Ramos (cell line): ENCODE results near the gene TMEM50A.
"Not testable (repeated sequence)": the region's sequence is repeated elsewhere in the genome, so short reads cannot be mapped to it uniquely, and the experiment has no call there.

ENCODE experiments used
- in situ Hi-C: fragments of 300-500 bp; cut with MboI; formaldehyde crosslinking; loops from one replicate; pipeline ENCODE4 v1.14.3; 2022; ENCODE audit warnings: low sequenced_read_pairs; ENCODE audit not compliant: unreplicated experiment

Gene TMEM50A

DNA sequence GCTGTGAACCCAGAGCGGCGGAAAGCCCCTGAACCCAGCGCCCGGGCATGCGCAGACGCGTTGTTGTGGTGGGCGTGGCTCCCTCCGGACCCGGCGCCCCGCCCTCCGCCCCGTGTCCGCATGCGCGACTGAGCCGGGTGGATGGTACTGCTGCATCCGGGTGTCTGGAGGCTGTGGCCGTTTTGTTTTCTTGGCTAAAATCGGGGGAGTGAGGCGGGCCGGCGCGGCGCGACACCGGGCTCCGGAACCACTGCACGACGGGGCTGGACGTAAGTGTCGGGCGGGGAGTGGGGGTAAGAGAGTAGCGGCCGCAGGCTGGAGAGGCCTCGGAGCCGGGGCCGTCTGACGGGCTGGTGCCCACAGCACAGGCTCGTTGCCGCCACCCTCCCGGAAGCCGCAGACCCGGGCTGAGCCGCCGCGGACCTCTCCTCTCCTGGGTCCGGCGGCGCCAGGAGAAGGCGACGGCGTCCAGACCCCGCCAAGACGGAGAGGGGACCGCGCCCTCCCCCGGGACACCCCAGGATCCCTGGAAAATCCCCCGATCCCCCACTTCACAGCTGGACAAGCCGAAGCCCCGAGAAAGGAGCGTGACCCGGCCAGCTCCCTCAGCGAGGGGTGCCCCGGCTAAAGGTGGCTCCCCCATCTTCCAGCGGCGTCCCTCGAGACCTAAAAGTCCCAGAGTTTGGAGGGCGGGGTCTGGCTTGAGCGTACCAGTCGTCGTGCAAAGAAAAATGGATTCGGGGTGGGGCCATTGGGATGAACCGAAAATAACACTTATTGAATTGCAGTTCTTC is at the start of gene TMEM50A:
Gene TMEM50A, plus strand, starts transcription at position 147 of the 794 bp plus-strand sequence. CDS start 2,153 bp downstream, outside the sequence.
- in situ Hi-C loops, result no loop called here

DNA sequence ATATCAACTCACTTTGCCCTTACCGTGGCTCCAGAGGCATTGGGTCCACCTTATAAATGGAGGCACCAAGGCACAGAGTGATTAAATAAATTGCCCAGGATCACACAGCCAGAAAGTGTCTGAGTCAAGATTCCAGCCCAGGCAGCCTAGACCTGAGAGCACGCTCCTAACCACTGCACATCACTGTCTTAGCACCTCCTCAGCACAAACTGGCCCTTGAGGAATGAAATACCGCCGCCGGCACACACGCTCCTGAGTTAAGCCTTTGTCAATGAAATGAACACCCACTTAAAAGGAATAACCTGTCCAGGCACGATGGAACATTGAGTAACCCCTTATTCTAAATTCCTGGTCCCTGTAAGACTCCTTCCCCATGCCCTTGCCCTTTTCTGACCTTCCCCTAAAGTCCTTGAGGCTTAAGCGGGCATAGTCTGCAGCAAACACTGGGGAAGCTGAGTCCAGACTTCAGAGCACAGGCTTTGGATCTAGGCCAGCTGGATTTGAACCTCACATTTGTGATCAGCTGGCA is 49.5 kb upstream of the TMEM50A start:
- in situ Hi-C loops, result loop anchor here (10.0 kb wide), 1 partner anchor 506 kb away; no protein-coding TSS in a partner anchor

DNA sequence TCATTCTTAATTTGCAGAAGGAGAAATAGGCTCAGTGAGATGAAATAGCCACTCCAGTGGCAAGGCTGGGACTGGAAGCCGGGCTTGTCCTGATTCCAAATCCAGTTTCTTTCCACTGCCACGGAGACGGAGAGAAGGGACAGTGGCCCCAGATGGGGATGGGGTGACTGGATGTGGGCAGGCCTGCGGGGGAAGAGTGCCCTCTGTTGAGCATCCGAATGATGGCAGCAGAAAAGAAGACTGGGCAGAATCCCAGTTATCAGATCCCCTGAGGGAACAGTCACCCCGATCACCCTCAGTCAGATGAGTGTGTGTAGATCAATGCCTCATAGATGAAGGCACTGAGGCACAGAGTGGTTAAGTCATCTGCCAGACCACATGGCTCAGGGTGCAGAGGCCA is 48.1 kb upstream of the TMEM50A start:
- in situ Hi-C loops, result not testable (repeated sequence)

GRCh38 chr1:25293426-25293825 is 44.7 kb upstream of the TMEM50A start:
- in situ Hi-C loops, result not testable (repeated sequence)

DNA sequence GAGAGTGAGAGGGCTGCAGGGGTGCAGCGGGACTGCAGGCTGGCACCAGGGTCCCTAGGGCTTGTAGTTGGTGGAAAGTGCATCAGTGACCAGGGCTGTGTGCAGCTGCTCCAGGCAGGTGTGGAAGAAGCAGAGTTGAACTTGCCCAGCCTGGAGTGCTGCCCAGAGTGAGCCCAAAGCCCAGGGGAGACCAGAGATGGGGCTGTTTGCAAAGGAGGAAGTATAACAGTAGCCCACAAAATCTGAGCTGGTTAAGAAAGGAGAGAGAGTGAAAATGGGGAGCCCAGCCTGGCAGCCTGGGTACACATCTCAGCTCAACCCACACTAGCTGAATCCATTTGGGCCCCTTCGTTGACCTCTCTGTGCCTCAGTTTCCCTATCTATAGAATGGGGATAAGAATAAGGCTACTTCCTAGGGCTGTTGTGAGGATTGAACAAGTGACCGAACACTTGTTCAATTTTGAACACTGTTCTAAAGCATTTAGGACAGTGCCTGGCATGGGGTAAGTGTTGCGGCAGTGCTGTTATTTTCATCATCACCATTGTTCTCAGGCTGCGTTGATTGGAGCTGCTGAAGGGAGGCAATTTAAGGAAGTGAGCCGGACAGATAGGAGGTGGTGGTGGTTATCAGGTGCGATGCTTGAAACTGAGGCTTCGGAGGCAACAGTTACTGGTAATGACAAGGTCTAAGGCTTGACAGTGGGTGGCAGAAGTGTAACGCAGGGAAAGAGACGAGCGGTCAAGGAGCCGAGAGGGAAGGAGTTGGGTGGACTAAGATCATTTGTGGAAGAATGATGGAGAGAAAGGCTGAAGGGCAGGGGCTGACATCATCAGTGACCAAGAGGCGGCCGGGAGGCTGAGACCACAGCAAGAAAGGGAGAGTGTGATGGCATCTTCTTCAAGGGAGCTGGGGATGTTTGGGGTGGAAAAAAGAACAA is 43.0 kb upstream of the TMEM50A start:
- in situ Hi-C loops, result not testable (repeated sequence)

GRCh38 chr1:25296501-25296900 is 41.6 kb upstream of the TMEM50A start:
- in situ Hi-C loops, result not testable (repeated sequence)

DNA sequence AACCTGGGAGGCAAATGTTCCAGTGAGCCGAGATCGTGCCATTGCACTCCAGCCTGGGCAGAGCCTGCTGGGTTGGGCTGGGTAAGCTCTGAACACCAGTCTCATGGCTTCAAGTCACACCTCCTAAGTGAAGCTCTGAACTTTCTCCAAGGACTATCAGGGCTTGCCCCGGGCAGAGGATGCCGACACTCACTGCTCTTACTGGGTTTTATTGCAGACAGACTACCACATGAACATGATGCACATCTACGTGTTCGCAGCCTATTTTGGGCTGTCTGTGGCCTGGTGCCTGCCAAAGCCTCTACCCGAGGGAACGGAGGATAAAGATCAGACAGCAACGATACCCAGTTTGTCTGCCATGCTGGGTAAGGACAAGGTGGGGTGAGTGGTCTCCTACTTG is 37.4 kb upstream of the TMEM50A start:
- in situ Hi-C loops, result not testable (repeated sequence)

DNA sequence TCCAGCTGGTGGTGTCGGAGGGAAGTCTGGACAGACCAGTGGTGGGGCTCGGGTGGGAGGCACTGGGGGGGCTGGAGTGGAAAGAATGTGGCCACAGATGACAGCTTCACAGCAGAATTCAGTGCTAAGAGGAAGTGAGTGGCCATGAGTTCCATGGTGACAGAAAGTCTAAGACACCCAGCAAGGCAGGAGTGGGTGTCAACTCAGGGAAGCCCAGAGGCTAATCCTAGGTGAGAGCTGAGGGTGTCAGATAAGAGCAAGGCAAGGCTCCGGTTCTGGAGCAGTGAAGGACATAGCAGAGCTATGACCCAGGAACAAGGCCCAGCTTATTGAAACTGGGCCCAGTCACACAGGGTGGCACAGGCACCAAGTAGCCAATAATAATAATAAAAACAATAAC is 35.8 kb upstream of the TMEM50A start:
- in situ Hi-C loops, result not testable (repeated sequence)

DNA sequence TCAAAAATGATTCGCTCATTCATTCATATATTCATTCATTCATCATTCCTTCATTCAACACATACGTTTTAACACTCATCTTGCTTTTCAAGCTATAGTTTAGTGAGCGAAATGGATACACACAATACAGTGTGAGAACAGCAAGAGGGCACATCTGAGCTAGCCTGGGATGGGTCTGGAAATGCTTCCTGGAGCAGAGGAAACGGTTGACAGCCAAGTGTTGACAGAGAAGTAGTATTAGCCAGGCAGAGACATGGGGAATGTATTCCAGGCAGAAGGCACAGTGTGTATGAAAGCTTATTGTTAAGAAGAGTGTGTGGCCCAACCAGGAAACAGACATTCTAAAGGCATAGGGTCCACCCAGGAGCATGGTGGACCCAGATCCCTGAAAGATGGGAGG is 33.2 kb upstream of the TMEM50A start:
- in situ Hi-C loops, result not testable (repeated sequence)

- in situ Hi-C loops, result not testable (repeated sequence)
Measured at GRCh38 chr1:25308168-25308567, 30.0 kb upstream of the TMEM50A start.

DNA sequence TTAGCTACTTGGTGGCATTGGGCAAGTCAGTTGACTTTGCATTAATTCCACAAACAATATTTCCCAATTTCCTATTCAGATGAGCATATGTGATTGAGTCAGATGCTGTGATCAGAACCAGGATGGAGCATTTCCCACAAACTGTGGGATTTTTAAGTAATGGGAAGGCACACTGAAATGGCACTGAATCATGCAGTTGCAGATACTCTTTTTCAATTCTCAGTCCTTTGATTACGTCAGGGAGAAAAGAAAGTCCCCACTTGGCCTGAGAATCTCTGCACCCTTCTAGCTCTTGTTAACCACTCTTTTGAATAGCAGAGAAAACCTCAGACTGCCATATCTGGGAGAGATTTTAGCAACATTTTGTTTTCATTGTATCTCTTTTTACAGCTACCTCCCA is 29.0 kb upstream of the TMEM50A start:
- in situ Hi-C loops, result not testable (repeated sequence)

DNA sequence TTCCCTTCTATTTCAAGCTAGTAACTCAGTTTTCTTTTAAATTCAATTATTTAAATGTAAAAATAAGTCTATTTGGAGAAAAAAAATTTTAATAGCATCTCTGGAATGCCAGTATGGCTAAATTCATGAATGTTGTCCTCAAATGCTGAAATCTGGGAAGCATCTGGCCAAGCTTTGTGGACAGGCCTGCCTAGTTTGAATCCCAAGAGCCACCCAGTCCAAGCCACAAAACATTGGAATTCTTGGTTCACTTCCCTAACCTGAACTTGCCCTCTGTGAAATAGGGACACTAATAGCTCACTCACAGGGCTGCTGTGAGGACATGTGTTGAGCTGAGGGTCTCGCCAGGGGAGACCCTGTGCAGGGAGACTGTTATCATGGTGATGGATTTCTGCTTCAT is 28.6 kb upstream of the TMEM50A start:
- in situ Hi-C loops, result not testable (repeated sequence)

DNA sequence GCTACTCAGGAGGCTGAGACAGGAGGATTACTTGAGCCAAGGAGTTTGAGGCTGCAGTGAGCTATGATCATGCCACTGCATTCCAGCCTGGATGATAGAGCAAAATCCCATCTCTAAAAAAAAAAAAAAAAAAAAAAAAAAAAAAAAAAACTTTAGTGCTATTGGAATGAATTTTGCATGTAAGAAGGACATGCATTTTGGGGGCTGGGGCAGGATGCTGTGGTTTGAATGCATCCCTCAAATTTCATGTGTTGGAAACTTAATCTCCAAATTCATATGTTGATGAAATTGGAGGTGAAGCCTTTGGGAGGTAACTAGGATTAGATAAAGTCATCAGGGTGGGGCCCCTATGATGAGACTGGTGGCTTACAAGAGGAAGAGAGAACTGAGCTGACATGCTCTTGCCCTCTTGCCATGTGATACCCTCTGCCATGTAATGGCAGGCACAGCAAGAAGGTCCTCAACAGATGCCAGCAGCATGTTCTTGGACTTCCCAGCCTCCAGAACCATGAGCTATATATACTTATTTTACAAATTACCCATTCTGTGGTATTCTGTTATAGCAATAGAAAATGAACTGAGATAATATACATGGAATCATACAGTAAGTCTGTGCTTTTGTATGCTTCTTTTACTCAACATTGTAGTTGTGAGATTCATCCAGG is 25.2 kb upstream of the TMEM50A start:
- in situ Hi-C loops, result not testable (repeated sequence)

- in situ Hi-C loops, result not testable (repeated sequence)
Measured at GRCh38 chr1:25320314-25320938, 17.7 kb upstream of the TMEM50A start.

- in situ Hi-C loops, result not testable (repeated sequence)
Measured at GRCh38 chr1:25322127-25322526, 16.0 kb upstream of the TMEM50A start.

- in situ Hi-C loops, result not testable (repeated sequence)
Measured at GRCh38 chr1:25324407-25324806, 13.7 kb upstream of the TMEM50A start.

DNA sequence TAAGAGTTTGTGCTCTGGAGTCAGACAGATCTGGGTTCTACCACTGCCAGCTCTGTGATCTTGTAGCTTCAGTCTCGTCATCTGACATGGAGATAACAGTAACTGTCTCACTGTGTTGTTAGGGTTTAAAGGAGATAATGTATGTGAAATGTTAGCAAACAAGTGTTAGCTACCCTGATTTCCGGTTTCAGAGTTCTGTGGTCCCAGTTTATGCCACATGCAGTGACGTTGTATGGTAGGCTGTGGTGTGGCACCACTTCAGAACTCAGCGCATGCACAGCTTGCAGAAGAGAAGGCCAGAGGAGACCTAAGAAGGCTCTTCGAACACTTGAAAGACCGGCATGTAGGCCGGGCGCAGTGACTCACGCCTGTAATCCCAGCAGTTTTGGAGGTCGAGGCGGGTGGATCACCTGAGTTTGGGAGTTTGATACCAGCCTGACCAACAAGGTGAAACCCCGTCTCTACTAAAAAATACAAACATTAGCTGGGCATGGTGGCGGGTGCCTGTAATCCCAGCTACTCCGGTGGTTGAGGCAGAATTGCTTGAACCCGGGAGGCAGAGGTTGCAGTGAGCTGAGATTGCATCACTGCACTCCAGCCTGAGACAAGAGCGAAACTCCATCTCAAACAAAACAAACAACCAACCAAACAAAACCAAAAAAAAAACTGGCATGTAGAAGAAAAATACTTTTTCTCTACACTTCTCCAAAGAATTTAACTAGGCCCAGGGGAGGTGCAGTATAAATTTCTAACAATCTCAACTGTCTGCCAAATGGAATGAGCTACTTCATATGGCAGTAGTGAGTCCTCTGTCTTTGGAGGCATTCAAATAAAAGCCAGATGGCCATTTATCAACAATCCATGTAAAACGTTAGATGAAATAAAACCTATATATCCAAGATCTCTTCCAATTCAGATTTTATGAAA is 10.0 kb upstream of the TMEM50A start:
- in situ Hi-C loops, result not testable (repeated sequence)

DNA sequence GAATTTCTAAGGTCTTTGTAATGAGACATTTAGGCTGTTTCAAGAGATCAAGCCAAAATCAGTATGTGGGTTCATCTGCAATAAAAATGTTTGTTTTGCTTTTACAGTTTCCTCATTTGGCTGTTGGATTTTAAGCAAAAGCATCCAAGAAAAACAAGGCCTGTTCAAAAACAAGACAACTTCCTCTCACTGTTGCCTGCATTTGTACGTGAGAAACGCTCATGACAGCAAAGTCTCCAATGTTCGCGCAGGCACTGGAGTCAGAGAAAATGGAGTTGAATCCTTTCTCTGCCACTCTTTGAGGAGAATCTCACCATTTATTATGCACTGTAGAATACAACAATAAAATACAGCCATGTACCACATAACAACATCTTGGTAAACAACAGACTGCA is 9.3 kb upstream of the TMEM50A start:
- in situ Hi-C loops, result not testable (repeated sequence)

DNA sequence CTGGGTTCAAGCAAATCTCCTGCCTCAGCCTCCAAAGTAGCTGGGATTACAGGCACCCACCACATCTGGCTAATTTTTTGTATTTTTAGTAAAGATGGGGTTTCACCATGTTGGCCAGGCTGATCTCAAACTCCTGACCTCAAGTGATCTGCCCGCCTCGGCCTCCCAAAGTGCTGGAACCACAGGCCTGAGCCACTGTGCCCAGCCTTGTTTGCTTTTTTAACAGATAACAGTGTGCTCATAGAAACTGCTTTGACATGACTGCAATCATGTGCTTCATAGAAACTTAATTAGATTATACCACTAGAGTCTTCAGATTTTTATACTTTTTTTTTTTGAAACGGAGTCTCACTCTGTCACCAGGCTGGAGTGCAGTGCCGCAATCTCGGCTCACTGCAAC is 8.8 kb upstream of the TMEM50A start:
- in situ Hi-C loops, result not testable (repeated sequence)
